ENCODE results near the gene MAP3K14. TPM values are rescaled to one million over a fixed set of nuclear protein-coding genes. Genes with fewer than 3 reads are reported as not detected.

MAP3K14 gene
- total RNA-seq, 1 experiment from 2014 or later, result 3.0 TPM

- ChIA-PET CTCF (interaction anchor here (0.7 kb wide), 1 partner anchor 25 kb away, joined by 3 read pairs; no protein-coding TSS in a partner anchor), POLR2A (ENCODE audit: low non-redundant PET) (no interaction called here)
- no peaks in the 10 kb centered on the region for H3K4me1 ChIP-seq (ENCODE audit: insufficient read depth, low read length, poor library complexity, severe bottlenecking)
- no peak for TF ChIP-seq EZH2 (IDR thresholded peaks at IDR 0.05; ENCODE audit: borderline replicate concordance, low read depth, low read length, poor library complexity, severe bottlenecking)
- TF ChIP-seq CTCF (conservative IDR thresholded peaks at IDR 0.05; ENCODE audit: low read depth, low read length), result no peak
- no peaks in the 10 kb centered on the region for H3K36me3 ChIP-seq (ENCODE audit: insufficient read depth, low read length, poor library complexity, severe bottlenecking)
- intact Hi-C loops (cut with micrococcal nuclease; ENCODE audit: unreplicated experiment), result no loop called here
- H3K27ac ChIP-seq (ENCODE audit: low read depth, low read length, poor library complexity, severe bottlenecking), result no peak overlapping the region
- no peaks in the 10 kb centered on the region for H3K9me3 ChIP-seq (ENCODE audit: low read depth, low read length, poor library complexity, severe bottlenecking)
- no TSS peak for BruUV-seq (replicated peaks)
- H3K27me3 ChIP-seq (replicated peaks; ENCODE audit: insufficient read depth, low read depth, low read length, poor library complexity), result no peaks in the 10 kb centered on the region
- no peak for DNase-seq (ENCODE audit: low spot score)
- H3K4me3 ChIP-seq (ENCODE audit: low read depth, low read length, poor library complexity, severe bottlenecking), result no peak overlapping the region
Observed at GRCh38 chr17:45301674-45302073, 15.1 kb downstream of the MAP3K14 start.

GRCh38 chr17:45300060-45300751 is 16.6 kb downstream of the MAP3K14 start:
- Histone ChIP-seq H3K4me1 (ENCODE audit: insufficient read depth, low read length, poor library complexity, severe bottlenecking) (peaks cover 3% of the 10 kb centered on the region), H3K27ac (ENCODE audit: low read depth, low read length, poor library complexity, severe bottlenecking) (no peak overlapping the region), H3K9me3 (ENCODE audit: low read depth, low read length, poor library complexity, severe bottlenecking) (no peaks in the 10 kb centered on the region), H3K27me3 (replicated peaks; ENCODE audit: insufficient read depth, low read depth, low read length, poor library complexity) (no peaks in the 10 kb centered on the region), H3K36me3 (ENCODE audit: insufficient read depth, low read length, poor library complexity, severe bottlenecking) (no peaks in the 10 kb centered on the region), H3K4me3 (ENCODE audit: low read depth, low read length, poor library complexity, severe bottlenecking) (no peak overlapping the region)
- CTCF ChIA-PET, result no interaction called here
- TF ChIP-seq EZH2 (IDR thresholded peaks at IDR 0.05; ENCODE audit: borderline replicate concordance, low read depth, low read length, poor library complexity, severe bottlenecking) (no peak), CTCF (conservative IDR thresholded peaks at IDR 0.05; ENCODE audit: low read depth, low read length) (no peak)
- DNase-seq (ENCODE audit: low spot score), result no peak
- POLR2A ChIA-PET (ENCODE audit: low non-redundant PET), result no interaction called here
- no TSS peak for BruUV-seq (replicated peaks)
- intact Hi-C loops (cut with micrococcal nuclease; ENCODE audit: unreplicated experiment), result no loop called here

GRCh38 chr17:45299361-45299760 is 17.5 kb downstream of the MAP3K14 start:
- POLR2A ChIA-PET (ENCODE audit: low non-redundant PET), result no interaction called here
- no TSS peak for BruUV-seq (replicated peaks)
- Histone ChIP-seq H3K27ac (ENCODE audit: low read depth, low read length, poor library complexity, severe bottlenecking) (no peak overlapping the region), H3K4me3 (ENCODE audit: low read depth, low read length, poor library complexity, severe bottlenecking) (no peak overlapping the region), H3K4me1 (ENCODE audit: insufficient read depth, low read length, poor library complexity, severe bottlenecking) (peaks cover 3% of the 10 kb centered on the region), H3K36me3 (ENCODE audit: insufficient read depth, low read length, poor library complexity, severe bottlenecking) (no peaks in the 10 kb centered on the region), H3K27me3 (replicated peaks; ENCODE audit: insufficient read depth, low read depth, low read length, poor library complexity) (no peaks in the 10 kb centered on the region), H3K9me3 (ENCODE audit: low read depth, low read length, poor library complexity, severe bottlenecking) (no peaks in the 10 kb centered on the region)
- intact Hi-C loops (cut with micrococcal nuclease; ENCODE audit: unreplicated experiment), result no loop called here
- TF ChIP-seq EZH2 (IDR thresholded peaks at IDR 0.05; ENCODE audit: borderline replicate concordance, low read depth, low read length, poor library complexity, severe bottlenecking), result no peak
- TF ChIP-seq CTCF (conservative IDR thresholded peaks at IDR 0.05; ENCODE audit: low read depth, low read length), result no peak
- DNase-seq (ENCODE audit: low spot score), result no peak
- CTCF ChIA-PET, result no interaction called here

All from A673 (cell line).